ENCODE measurements around the gene NR3C2.

- no peak for TF ChIP-seq CREB5 (CRISPR knock-in tag; IDR thresholded peaks at IDR 0.05; ENCODE audit: low read depth)
- TF ChIP-seq CSRNP3 (CRISPR knock-in tag; IDR thresholded peaks at IDR 0.05): no peak
Observed at GRCh38 chr4:148315049-148315448, 127.2 kb downstream of the NR3C2 start.
